ENCODE measurements around the gene JADE1.

- TF ChIP-seq CTCF (IDR thresholded peaks at IDR 0.05; ENCODE audit: low read depth, low read length, missing input control) (no peak), RAD21 (IDR thresholded peaks at IDR 0.05) (no peak), TAF1 (conservative IDR thresholded peaks at IDR 0.05) (no peak), REST (IDR thresholded peaks at IDR 0.05) (no peak), ZBTB33 (IDR thresholded peaks at IDR 0.05) (no peak)
These were observed 9.2 kb upstream of the JADE1 start for GRCh38 chr4:128800284-128800683.
